HepG2 (cell line): ENCODE measurements around the gene SERPINB6. TPM values are rescaled to one million over a fixed set of nuclear protein-coding genes. Genes with fewer than 3 reads are reported as not detected.

ENCODE experiments used
- CBX2 ChIP-seq, 2 experiments: fragments of 200-600 bp in 1 of 2; sonication (generic); formaldehyde crosslinking in 1 of 2; IDR thresholded peaks; 2 replicates each; pipeline versions ENCODE4 v1.7.0 to v1.8.1; 2018 to 2022; ENCODE audit warnings: low read depth in 2 of 2, low read length in 1 of 2, mild to moderate bottlenecking in 1 of 2, missing genetic modification reagents in 1 of 2
- HDAC6 ChIP-seq: fragments of 200-600 bp; sonication (generic); IDR thresholded peaks from 2 replicates; pipeline ENCODE4 v1.7.0; 2017; ENCODE audit warnings: mild to moderate bottlenecking, antibody characterized with exemption, low read length, low read depth
- ISX ChIP-seq: sonication (generic); formaldehyde crosslinking; conservative IDR thresholded peaks from 2 replicates; pipeline ENCODE4 v1.5.0; 2020; ENCODE audit warnings: missing genetic modification reagents
- KLF9 ChIP-seq: IDR thresholded peaks from 2 replicates; pipeline ENCODE4 v1.6.1; 2016; ENCODE audit warnings: low read depth
- MBNL3 ChIP-seq: fragments of 250-450 bp; sonication (Bioruptor Pico); conservative IDR thresholded peaks from 2 replicates; pipeline ENCODE4 v1.8.0; 2022; ENCODE audit warnings: mild to moderate bottlenecking, inconsistent platforms
- NFIB ChIP-seq: sonication (generic); formaldehyde crosslinking; IDR thresholded peaks from 2 replicates; pipeline ENCODE4 v1.9.0; 2021; ENCODE audit warnings: missing genetic modification reagents, mild to moderate bottlenecking, borderline replicate concordance
- NR2C2 ChIP-seq: sonication (generic); formaldehyde crosslinking; IDR thresholded peaks from 2 replicates; pipeline ENCODE4 v1.4.0; 2020; ENCODE audit warnings: missing genetic modification reagents, mild to moderate bottlenecking, moderate library complexity, borderline replicate concordance
- RAD51 ChIP-seq: fragments of 450-650 bp; IDR thresholded peaks from 2 replicates; pipeline ENCODE4 v1.6.1; 2016; ENCODE audit warnings: borderline replicate concordance
- SP140L ChIP-seq: sonication (generic); formaldehyde crosslinking; IDR thresholded peaks from 2 replicates; pipeline ENCODE4 v1.4.0; 2020; ENCODE audit warnings: missing genetic modification reagents, borderline replicate concordance
- SYNCRIP ChIP-seq: fragments of 200-400 bp; formaldehyde crosslinking; IDR thresholded peaks from 2 replicates; pipeline ENCODE4 v1.6.1; 2018; ENCODE audit warnings: mild to moderate bottlenecking, low read depth, low read length; ENCODE audit not compliant: insufficient read depth
- ZNF143 ChIP-seq: sonication (generic); formaldehyde crosslinking; IDR thresholded peaks from 2 replicates; pipeline ENCODE4 v1.4.0; 2020; ENCODE audit warnings: missing genetic modification reagents
- ZNF160 ChIP-seq: sonication (generic); formaldehyde crosslinking; IDR thresholded peaks from 2 replicates; pipeline ENCODE4 v1.8.0; 2022; ENCODE audit warnings: mild to moderate bottlenecking, inconsistent platforms, missing genetic modification reagents
- ZNF572 ChIP-seq: sonication (generic); formaldehyde crosslinking; IDR thresholded peaks from 2 replicates; pipeline ENCODE4 v1.5.1; 2020; ENCODE audit warnings: mild to moderate bottlenecking, missing genetic modification reagents
- ZNF816 ChIP-seq: sonication (generic); formaldehyde crosslinking; IDR thresholded peaks from 2 replicates; pipeline ENCODE4 v1.8.0; 2022; ENCODE audit warnings: missing genetic modification reagents, mild to moderate bottlenecking, borderline replicate concordance
- polyA plus RNA-seq, 8 experiments: library from polyadenylated mRNA; depleted of rRNA in 3 of 8; stranded (reverse) in 7 of 8; unstranded in 1 of 8; fragments of >200 nt; fragmentation: Illumina TruSeq in 4 of 8; extraction: Trizol in 4 of 8; gene quantifications; 2 replicates each; pipeline versions ENCODE4 v1.2.1 to v1.2.3, GENCODE V29; 2011 to 2016; ENCODE audit warnings: low read depth in 4 of 8, missing spikeins in 1 of 8, mixed read lengths in 1 of 8; ENCODE audit not compliant: insufficient read depth in 1 of 8
- total RNA-seq, 5 experiments: library from RNA; depleted of rRNA; stranded (reverse); fragments of >200 nt; fragmentation: Illumina TruSeq; extraction: Trizol; gene quantifications; 2 replicates each; pipeline ENCODE4 v1.2.3, GENCODE V29; 2016; ENCODE audit warnings: low read depth in 1 of 5
- TF ChIP-seq, protein P1 (sequence below): IDR thresholded peaks from 2 replicates; pipeline ENCODE4 v1.6.1; 2016; ENCODE audit warnings: mild to moderate bottlenecking, missing biosample characterization, missing genetic modification reagents
- TF ChIP-seq, protein P2 (sequence below), 2 experiments: sonication (generic) in 1 of 2; formaldehyde crosslinking in 1 of 2; IDR thresholded peaks; 2 replicates each; pipeline versions ENCODE4 v1.6.1 to v1.9.0; 2014 to 2022; ENCODE audit warnings: antibody characterized with exemption in 1 of 2, borderline replicate concordance in 1 of 2, inconsistent platforms in 1 of 2, low read depth in 1 of 2, missing genetic modification reagents in 1 of 2
- TF ChIP-seq, protein P3 (sequence below): sonication (generic); formaldehyde crosslinking; conservative IDR thresholded peaks from 2 replicates; pipeline ENCODE4 v1.8.0; 2022; ENCODE audit warnings: mild to moderate bottlenecking, moderate library complexity, missing genetic modification reagents
- TF ChIP-seq, protein P4 (sequence below): sonication (generic); formaldehyde crosslinking; IDR thresholded peaks from 2 replicates; pipeline ENCODE4 v1.9.0; 2021; ENCODE audit warnings: missing genetic modification reagents, mild to moderate bottlenecking, borderline replicate concordance

SERPINB6 gene
- total and polyA plus RNA-seq, 2 of the 13 experiments (the other 11 are each of a cell fraction or from before 2014, with no cell fraction given), result 38.2 to 61.3 TPM

DNA sequence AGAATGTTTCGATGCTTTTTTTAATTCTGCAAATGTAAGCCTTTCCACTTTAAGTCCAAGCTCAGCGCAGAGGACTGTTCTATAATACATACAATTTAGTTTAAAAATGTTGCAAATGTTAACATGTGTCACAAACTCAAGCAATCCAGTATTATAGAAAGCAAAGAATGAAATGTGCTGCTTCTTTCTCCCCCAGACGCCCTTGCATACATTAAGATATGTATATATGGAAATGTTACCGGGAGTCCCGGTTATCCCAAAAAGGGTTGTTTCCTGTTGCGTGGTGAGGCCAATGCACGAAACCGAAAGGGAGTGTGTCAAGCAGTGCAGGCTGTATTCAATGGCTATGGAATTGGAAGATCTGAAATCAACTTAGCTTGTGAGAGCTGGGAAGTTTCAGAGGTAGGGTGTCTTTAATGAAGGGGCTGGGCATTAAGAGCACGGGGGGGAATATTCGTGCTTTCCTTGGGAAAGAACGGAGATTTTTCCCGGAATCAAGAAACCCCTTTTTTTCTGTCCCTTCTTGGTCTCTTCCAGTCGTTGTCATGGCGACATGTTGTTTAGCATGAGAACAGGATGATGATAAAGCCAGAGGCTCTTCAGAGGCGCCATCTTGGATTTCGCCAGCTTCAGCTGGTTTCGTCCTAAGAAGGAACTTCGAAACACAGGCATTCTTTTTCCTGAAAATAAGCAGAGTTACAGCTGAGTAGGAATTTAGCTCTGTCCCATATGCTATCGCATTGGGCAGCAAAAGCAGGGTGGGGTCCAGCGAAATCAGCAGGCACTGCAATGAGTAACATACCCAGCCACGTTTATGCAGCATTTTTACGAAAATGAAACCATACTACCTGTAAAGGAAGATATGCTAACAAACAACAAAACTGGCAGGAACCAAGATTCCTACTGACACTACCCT is 18.2 kb upstream of the SERPINB6 start (continued):
- TF ChIP-seq ZNF160 (CRISPR knock-in tag) (no peak), ISX (no peak), KLF9 (CRISPR knock-in tag) (no peak), HDAC6 (no peak), ZNF143 (no peak), MBNL3 (CRISPR knock-in tag) (no peak), SP140L (CRISPR knock-in tag) (no peak; the same call in 1 of the 2 replicates), SYNCRIP (no peak), CBX2 (IDR thresholded peaks at IDR 0.05; ENCODE audit: low read depth, low read length) (no peak), CBX2 (CRISPR knock-in tag; IDR thresholded peaks at IDR 0.05; ENCODE audit: low read depth) (no peak), ZNF816 (CRISPR knock-in tag) (peak; percentile 59; the same call in 1 of the 2 replicates), NR2C2 (CRISPR knock-in tag) (peak; percentile 44), ZNF572 (no peak; the same call in 1 of the 2 replicates), RAD51 (no peak), NFIB (CRISPR knock-in tag) (no peak)
- TF ChIP-seq, protein P1, sequence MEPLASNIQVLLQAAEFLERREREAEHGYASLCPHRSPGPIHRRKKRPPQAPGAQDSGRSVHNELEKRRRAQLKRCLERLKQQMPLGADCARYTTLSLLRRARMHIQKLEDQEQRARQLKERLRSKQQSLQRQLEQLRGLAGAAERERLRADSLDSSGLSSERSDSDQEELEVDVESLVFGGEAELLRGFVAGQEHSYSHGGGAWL (CRISPR knock-in tag), result peak; percentile 42; the same call in 1 of the 2 replicates
- TF ChIP-seq, protein P2, sequence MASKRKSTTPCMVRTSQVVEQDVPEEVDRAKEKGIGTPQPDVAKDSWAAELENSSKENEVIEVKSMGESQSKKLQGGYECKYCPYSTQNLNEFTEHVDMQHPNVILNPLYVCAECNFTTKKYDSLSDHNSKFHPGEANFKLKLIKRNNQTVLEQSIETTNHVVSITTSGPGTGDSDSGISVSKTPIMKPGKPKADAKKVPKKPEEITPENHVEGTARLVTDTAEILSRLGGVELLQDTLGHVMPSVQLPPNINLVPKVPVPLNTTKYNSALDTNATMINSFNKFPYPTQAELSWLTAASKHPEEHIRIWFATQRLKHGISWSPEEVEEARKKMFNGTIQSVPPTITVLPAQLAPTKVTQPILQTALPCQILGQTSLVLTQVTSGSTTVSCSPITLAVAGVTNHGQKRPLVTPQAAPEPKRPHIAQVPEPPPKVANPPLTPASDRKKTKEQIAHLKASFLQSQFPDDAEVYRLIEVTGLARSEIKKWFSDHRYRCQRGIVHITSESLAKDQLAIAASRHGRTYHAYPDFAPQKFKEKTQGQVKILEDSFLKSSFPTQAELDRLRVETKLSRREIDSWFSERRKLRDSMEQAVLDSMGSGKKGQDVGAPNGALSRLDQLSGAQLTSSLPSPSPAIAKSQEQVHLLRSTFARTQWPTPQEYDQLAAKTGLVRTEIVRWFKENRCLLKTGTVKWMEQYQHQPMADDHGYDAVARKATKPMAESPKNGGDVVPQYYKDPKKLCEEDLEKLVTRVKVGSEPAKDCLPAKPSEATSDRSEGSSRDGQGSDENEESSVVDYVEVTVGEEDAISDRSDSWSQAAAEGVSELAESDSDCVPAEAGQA (IDR thresholded peaks at IDR 0.05; ENCODE audit: low read depth), result 0 out of 2 replicates have a peak, but pooled peaks have one; percentile 36
- TF ChIP-seq, protein P2 (CRISPR knock-in tag; IDR thresholded peaks at IDR 0.05; ENCODE audit: borderline replicate concordance), result no peak; the same call in 1 of the 2 replicates
- TF ChIP-seq, protein P3, sequence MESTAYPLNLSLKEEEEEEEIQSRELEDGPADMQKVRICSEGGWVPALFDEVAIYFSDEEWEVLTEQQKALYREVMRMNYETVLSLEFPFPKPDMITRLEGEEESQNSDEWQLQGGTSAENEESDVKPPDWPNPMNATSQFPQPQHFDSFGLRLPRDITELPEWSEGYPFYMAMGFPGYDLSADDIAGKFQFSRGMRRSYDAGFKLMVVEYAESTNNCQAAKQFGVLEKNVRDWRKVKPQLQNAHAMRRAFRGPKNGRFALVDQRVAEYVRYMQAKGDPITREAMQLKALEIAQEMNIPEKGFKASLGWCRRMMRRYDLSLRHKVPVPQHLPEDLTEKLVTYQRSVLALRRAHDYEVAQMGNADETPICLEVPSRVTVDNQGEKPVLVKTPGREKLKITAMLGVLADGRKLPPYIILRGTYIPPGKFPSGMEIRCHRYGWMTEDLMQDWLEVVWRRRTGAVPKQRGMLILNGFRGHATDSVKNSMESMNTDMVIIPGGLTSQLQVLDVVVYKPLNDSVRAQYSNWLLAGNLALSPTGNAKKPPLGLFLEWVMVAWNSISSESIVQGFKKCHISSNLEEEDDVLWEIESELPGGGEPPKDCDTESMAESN, result peak; percentile 61; the same call in 1 of the 2 replicates
- TF ChIP-seq, protein P4, sequence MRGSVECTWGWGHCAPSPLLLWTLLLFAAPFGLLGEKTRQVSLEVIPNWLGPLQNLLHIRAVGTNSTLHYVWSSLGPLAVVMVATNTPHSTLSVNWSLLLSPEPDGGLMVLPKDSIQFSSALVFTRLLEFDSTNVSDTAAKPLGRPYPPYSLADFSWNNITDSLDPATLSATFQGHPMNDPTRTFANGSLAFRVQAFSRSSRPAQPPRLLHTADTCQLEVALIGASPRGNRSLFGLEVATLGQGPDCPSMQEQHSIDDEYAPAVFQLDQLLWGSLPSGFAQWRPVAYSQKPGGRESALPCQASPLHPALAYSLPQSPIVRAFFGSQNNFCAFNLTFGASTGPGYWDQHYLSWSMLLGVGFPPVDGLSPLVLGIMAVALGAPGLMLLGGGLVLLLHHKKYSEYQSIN (CRISPR knock-in tag), result no peak
